GM18526 (cell line): ENCODE results near the gene ST3GAL4.

Source experiments
- POLR2A ChIP-seq: IDR thresholded peaks from 3 replicates; pipeline ENCODE4 v1.6.1; 2011; ENCODE audit not compliant: insufficient read length; ENCODE audit errors: extremely low read depth

The ST3GAL4 gene

DNA sequence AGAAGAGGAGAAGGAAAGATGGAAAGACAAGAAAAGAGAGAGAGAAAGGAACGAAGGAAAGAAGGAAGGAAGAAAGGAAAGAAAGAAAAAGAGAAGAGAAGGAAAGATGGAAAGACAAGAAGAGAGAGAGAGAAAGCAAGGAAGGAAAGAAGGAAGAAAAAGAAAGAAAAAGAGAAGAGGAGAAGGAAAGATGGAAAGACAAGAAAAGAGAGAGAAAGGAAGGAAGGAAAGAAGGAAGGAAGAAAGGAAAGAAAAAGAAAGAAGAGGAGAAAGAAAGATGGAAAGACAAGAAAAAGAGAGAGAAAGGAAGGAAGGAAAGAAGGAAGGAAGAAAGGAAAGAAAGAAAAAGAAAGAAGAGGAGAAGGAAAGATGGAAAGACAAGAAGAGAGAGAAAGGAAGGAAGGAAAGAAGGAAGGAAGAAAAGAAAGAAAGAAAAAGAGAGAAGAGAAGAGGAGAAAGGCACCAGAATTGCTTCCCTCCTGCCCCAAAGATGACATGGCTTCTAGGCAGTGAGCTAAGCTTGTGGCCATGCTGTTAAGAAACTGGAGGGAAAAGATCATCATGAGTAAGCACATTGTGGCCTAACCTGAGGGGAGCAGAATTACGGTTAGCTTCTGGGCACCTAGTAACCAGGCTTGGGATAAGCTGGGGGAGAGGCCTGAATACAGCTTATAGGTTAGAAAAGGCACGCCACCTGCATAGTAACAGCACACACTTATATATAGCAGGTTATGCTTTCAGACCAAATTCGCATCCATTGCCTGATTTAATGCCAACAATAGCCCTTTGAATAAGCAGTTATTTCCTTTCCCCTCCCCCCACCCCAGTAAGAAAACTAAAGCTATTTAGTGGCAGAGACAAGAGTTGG lies 2.3 kb upstream of the ST3GAL4 start:
- no peak for TF ChIP-seq POLR2A

DNA sequence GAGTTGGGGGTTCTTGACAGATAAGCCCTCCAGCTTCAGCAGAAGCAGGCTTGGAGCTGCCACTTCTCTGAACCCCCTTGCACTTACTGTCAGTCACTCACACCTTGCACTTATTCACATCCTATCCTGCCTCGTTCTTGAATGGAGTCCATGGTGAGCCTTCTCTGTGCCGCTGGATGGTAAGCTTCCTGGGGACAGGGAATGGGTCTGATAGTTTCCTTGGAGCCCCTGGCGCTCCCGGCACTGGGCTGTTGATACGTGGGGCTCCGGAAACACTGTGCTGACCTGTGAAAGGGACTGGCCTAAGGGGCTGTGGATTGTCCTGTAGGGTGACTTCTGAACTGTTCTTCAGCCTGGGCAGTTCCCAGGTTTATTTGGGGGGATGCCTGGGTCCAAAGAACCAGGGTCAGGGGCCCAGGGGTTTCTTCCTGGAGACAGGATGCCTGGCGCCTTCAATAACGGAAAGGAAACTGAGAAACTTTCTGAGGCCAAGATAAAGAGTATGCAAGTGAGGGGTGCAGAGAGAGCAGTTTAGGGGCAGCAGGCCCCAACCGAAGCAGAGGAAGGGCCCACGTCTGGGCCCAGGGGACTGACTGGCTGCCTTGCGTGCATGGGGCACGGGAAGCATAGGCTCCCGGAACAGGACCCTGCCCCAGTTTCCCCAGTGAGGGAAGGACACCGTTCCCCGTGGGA lies 709 bp upstream of the ST3GAL4 start:
- TF ChIP-seq POLR2A: no peak

DNA sequence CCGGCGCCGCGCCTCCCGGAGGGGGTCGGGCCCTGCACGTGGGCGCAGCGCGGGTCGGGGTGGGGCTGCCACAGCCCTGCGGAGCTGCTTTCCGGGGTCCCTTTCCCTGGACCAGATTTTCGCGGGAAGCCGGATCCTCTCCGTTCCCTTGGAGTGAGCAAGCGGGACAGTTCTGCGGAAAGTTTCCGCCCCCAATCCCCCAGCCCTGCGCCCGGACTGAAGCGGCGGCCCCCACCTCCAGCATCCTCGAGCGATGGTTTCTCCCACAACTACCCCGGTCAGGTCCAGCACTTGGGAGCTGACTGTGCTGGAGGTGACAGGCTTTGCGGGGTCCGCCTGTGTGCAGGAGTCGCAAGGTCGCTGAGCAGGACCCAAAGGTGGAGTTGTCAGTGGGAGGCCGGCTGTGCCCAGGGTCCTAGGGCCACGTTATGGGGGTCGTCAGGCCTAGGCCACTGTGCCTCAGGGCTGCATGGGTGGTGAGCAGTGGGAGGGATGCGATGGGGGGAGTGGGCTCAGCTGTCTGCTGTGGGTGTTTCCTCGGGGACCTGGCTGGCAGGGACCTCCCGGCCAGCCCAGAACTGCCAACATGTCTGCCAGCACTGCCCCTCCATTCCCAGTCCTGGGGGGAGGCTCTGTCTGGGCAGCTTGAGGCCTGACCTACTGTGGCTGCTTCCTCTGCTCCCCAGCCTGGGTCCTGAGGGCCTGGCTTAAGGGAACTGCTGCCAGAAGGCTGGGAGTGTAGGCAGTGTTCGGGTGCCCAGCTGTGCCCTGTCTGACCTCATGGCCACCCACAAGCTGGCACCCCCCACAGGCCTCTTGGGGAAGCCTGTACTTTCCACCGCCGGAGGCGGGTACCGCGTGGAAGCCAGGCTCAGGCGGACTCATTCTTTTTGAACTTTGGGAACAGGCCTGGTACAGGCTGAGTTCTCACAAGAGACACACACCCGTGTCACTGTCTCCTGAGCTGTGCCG lies 726 bp downstream of the ST3GAL4 start:
- TF ChIP-seq POLR2A: no peak

DNA sequence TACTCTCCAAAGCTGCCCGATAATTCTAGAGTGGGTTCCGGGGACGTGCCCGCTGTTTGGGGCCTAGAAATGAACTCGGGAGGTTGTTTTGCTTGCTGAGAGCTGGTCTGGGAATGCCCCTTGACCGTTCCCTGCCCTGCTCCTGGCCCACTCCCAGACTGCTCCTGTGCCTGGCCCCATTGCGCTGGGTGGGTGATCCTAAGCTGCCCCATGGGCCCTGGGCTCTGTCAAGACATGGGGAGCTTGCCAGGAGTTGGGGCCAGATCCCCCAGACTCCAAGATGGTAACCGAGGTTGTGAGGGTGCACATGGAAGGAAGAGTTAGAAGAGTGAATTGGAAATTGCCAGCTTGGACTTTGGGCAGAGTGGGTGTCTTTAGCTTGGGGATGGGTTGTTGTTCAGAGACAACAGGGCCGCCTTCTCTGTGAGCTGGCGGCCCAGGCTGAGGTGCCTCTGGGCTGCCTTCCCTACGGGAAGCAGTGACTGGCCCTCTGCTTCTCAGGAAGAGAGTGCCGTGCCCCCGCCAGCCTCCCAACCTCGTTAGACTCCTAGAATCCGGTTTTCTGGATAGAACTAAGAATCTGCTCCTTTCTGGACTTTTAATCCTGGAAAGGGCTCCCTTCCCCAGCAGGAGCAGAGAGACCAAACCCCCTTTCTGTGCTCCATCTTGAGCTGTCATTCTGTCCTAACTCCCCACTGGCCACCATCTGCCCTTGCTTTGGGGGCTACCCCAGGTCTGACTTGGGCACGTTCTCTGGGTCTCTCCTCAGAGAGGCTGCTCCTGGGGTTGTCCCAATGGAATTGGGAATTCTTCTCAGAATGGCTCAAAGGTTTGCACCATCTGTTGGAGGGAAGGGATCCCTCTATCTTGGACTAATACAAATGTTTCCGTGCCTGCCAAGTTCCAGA lies 1.8 kb downstream of the ST3GAL4 start:
- no peak for TF ChIP-seq POLR2A

DNA sequence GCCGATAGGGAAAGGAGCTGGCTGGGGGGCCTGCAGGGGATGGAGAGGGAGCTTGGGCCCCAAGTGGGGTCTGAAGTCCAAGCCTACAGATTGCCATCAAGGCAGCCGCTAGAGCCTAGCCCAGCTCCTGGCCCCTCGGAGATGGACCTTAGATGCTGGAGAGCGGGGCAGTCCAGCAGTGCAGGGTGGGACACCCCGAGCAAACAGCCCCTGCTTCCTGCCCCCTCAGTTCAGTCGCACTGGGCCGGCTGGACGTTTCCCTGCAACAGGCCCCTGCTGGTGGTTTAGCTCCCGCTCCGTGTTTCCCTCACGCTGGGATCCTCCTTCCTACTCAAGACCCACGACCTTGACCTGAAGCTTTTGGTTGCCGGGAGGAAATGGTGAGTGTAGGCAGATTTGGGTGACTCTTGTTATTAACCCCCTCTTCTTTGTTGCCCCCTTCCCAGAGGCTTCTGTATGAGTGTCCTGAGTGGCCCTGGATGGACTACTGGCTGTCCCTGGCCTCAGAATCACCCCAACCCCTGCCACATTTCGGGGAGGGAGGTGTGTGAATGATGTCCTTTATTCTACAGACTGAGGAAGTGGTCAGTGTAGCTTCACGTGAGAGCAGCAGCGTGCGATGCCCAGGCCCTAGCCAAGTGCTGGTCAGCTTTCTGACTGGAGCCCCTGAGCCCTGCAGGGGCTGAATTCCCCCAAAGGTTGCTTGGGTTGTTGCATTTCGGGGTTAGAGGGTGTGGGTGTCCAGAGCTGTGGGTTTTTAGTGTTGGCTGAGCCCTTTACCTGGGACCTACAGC lies 2.7 kb downstream of the ST3GAL4 start:
- TF ChIP-seq POLR2A: no peak

DNA sequence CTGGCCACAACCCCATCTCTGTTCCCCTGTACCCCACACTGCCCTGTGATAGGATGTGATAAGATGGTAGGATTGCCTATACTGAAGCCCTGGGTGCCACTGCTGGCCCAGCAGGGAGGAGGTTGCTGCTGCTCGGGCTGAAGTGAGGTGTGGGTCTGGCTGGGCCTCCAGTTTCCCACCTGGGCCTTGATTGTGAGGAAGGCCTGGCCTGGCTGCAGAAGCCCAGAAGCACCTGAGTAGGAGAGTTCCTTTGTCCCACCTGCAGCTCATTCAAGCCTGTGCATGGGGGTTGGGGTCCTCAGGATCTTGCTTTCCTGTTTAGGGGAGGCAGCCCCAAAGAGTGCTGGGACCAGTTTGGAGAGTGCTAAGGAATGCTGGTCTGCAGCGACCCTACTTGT lies 3.3 kb downstream of the ST3GAL4 start:
- TF ChIP-seq POLR2A: no peak

DNA sequence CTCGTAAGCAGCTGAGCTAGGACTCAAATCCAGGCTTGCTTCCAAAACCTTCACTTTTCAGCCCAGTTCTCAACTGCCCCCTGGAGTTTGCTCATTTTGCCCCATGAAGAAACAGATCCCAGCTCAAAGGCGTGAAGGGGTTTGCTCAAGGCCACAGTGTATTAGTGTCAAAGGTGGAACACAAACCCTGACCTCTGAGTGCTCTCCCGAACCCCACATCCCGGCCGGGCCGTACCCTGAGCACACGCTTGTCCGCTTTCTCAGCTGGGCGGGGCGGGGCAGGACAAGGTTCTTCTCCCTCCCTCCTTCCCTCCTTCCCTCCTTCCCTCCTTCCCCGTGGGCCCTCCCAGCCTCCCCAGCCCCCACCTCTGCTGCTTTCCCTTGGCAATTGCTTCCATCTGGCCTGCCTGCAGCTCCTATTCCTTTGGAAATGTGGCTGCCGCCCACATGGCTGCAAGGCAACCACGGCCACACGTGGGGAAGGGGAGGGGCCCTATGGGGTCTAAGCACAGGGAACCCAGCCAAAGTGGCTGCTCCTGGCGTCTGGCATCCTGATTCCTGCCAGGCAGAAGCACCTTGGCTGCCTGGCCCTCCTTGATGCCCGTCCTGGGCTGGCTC lies 4.1 kb downstream of the ST3GAL4 start:
- no peak for TF ChIP-seq POLR2A

DNA sequence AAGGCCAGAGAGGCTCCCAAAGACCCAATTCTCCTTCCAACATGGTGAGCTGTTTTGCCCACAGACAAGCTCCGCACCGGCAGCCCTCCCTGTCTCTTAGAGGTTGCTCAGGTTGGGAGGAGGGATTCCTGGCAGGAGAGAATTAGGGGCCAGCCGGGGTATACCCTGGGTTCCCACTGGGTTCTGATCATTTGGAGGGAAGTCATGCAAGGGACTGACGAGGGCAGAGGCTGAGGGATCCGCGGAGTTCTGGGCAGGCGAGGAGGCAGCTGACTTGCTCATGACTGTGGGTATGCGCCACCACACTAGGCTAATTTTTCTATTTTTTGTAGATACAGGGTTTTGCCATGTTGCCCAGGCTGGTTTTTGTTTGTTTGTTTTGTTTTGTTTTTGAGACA lies 4.6 kb downstream of the ST3GAL4 start:
- TF ChIP-seq POLR2A: no peak

DNA sequence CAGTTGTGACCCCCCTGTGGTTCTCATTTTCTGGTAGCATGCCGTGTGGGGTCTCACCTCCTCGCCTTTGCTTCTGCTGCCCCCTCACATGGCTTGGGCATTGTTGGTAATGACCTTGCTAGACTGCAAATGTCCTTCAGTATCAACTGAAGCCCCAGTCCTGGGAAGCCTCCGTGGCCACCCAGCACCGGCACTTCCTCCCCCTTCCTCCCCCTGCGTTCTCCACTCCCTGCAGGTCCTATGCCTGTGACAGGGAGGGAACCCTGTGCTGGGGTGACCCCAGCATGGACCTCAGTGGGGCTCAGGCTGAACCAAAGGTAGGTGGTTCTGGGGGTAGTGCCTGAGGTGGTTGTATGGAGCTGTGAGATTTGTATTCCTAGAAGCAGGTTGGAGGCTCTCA lies 5.9 kb downstream of the ST3GAL4 start:
- no peak for TF ChIP-seq POLR2A

DNA sequence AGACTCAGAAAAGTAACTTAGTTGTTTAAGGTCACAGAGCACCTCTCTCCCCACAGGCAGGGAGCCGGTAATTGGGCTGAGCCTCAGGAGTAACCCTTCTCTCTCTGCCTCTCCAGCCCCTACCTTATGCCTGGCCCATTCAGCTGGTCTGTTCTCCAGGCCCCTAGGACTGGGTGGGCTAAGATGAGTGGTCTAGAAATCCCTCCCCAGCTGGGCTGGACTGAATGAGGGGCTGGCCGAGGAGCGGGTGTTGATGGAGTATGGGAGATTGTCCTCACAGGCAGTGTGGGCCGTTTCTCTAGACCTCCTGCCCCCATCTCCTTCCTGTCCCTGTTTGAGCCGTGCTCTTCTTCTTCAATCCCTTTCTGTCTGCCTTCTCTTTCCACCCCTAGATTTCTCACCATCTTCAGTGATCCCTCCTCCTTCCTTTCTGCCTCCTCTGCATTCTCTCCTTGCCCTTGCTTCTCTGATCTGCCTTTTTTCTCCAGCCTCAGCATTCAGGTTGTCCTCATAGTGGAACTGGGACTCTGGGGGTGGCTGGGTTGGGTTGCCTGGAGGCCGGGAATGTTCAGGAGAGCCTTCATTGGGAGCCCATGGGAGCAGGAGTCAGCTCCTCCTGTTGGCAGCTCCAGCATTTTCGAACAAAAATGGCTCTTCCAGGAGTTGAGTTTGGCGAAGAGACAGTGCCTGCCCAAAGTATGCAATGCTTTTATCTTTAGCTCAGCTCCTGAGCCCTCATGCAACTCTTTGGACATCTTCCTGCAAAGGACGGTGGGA lies 7.6 kb downstream of the ST3GAL4 start:
- TF ChIP-seq POLR2A: no peak

DNA sequence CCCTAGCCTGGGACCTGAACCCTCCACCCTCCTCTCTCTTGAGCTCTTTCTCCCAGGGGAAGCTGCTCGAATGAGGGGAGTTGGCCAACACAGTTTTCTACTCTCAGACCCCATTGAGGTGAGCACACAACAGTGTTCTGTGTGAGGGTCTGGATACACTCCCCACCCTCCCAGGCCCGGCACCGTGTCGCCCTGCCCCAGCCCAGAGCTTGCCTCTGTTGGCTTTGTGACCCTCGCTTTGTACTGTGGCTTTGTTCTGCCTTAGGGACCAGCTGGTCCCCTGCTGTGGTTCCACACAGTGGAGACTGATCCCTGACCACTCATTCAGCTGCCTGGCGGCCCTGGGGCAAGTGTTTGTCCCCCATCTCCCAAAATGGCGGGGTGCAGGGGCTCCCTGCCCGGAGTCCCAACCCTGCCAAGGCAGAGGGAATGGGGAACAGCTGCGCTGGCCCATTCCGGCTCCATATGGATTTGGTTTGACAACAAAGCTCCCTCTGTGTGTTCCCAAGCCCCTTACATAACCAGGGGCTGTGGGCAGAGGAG lies 8.3 kb downstream of the ST3GAL4 start:
- TF ChIP-seq POLR2A: no peak

DNA sequence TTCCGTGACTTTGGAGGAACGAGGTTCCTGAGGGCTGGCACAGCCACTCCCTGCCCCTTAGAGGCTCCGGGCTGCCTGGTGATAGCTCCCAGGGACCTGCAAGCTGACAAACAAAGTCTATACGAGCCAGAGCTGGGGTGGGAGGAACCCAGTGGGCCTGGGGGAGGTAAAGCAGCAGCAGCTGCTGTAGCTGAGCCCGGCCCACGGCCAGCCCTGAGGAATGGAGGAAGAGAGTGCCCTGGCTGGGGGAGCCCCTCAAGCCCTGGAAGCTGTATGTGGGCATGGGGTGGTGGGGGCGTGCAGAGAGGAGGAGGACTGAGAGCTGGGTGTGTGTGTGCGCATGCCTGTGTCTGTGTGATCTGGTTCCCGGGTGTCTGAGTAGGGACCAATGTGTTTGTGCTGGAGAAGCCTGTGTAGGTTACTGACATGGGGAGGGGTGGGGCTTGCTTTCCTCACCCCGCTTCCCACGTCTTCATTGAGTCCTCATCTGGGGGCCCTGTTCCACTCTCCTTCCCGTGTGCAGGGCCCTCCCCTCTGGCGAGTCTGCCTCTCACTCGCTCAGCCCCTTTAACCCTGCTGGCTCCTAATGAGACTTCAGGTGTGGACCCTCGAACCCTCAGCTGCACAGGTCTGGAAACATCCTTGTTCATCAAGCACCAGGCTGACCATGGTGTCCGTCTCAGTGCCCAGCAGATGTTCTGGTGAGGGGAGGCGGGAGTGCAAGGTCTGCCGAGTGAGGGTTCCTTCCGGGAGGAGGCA lies 10.8 kb downstream of the ST3GAL4 start:
- TF ChIP-seq POLR2A: no peak

DNA sequence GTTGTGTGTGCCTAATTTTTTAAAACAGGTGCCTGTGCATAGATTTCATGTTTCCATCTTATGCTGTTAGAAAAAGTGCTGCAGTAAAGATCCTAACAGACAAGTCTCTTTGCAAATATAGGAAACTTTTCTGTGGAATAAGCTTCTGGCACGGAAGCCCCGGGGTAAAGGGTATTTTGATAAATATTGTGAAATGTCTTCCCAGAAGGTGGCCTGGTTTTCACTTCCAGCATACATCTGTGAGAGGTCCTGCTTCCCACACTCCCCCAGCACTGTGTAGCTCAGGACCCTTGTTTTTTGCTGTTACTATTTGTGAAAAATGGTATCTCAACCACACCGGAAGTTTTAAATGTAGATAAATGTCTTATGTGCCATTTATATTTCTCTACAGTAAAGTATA lies 14.5 kb downstream of the ST3GAL4 start:
- no peak for TF ChIP-seq POLR2A
